Measurements from ENCODE around the gene CALHM5. TPM values are rescaled to one million over a fixed set of nuclear protein-coding genes. Genes with fewer than 3 reads are reported as not detected.

CALHM5 gene
- total and polyA plus RNA-seq, 2 of the 4 experiments (the other 2 are of a cell fraction) = 3.3 to 10.8 TPM

DNA sequence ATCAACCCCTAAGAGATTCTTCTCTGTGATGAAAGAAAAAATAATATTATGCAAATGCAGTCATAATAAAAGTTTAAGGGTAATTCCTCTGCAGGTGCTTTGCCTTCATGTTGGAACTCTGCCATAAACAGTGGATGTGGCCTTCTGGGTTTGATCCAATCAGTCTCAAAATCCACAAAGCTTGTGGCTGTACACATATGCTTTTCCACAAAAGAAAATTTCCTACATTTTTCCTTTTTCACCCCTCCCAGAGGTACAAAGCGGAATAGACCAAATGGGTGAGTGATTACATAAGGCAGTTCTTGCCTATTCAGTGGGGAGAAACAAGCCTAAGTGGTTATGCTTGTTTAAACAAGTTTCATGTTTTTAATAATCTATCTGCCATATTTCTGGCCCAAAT lies 16.7 kb downstream of the CALHM5 start:
- Histone ChIP-seq H4K91ac (ENCODE audit: insufficient read depth, low read depth, low read length) (no peak overlapping the region), H2BK20ac (ENCODE audit: low read depth, low read length) (no peak overlapping the region), H2AK5ac (ENCODE audit: low read depth, low read length) (no peak overlapping the region), H3K4me1 (ENCODE audit: control insufficient read depth, insufficient read depth, low read length) (peaks cover 12% of the 10 kb centered on the region), H3K4ac (ENCODE audit: low read depth, low read length) (no peak overlapping the region), H3K18ac (ENCODE audit: low read depth, low read length) (no peak overlapping the region), H3K9me1 (ENCODE audit: insufficient read depth, low read length) (peaks cover 12% of the 10 kb centered on the region), H3K27ac (ENCODE audit: insufficient read depth, low read length) (no peak overlapping the region), H3K9ac (ENCODE audit: low read depth, low read length) (no peak overlapping the region), H4K5ac (ENCODE audit: low read depth, low read length) (no peak overlapping the region), H3K79me1 (ENCODE audit: low read depth in 1 of 2, low read length in 2 of 2) (0 out of 4 replicates have a peak, but pooled peaks cover 0 to 3% of the 10 kb centered on the region in 2 experiments), H2AFZ (replicated peaks; ENCODE audit: low read length, poor library complexity) (no peak overlapping the region), H3K36me3 (ENCODE audit: control insufficient read depth, insufficient read depth, low read length) (no peaks in the 10 kb centered on the region), H3K9me3 (ENCODE audit: control insufficient read depth, insufficient read depth, low read length) (no peaks in the 10 kb centered on the region), H3K4me2 (ENCODE audit: low read depth, low read length) (no peak overlapping the region), H3K4me3 (ENCODE audit: insufficient read depth, low read depth, low read length) (no peak overlapping the region), H4K20me1 (ENCODE audit: insufficient read depth, low read length) (no peaks in the 10 kb centered on the region), H2AK9ac (replicated peaks; ENCODE audit: low read depth, low read length, poor library complexity) (no peak overlapping the region), H4K8ac (ENCODE audit: low read depth in 2 of 2, low read length in 2 of 2) (no peak overlapping the region), H2BK120ac (ENCODE audit: low read depth, low read length) (no peak overlapping the region), H3K23ac (ENCODE audit: low read depth, low read length) (no peak overlapping the region), H2BK5ac (ENCODE audit: low read depth, low read length, poor library complexity, severe bottlenecking) (no peak overlapping the region), H3K27me3 (ENCODE audit: control insufficient read depth, insufficient read depth, low read length) (no peaks in the 10 kb centered on the region), H3K56ac (ENCODE audit: extremely low read depth, insufficient read depth, low read length) (no peak overlapping the region), H2BK15ac (ENCODE audit: low read depth, low read length) (no peak overlapping the region), H3K14ac (replicated peaks; ENCODE audit: low read depth, low read length) (no peak overlapping the region)
- DNase-seq (no peak), ATAC-seq (ENCODE audit: low read depth) (no peak)
- ChIA-PET CTCF (interaction anchor here (0.7 kb wide), 1 partner anchor 33 kb away, joined by 3 read pairs; no protein-coding TSS in a partner anchor), POLR2A (ENCODE audit: unreplicated experiment) (no interaction called here)
- TF ChIP-seq, protein P1, sequence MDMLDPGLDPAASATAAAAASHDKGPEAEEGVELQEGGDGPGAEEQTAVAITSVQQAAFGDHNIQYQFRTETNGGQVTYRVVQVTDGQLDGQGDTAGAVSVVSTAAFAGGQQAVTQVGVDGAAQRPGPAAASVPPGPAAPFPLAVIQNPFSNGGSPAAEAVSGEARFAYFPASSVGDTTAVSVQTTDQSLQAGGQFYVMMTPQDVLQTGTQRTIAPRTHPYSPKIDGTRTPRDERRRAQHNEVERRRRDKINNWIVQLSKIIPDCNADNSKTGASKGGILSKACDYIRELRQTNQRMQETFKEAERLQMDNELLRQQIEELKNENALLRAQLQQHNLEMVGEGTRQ (IDR thresholded peaks at IDR 0.05; ENCODE audit: low read depth, low read length) = no peak
- TF ChIP-seq CHD1 (IDR thresholded peaks at IDR 0.05; ENCODE audit: low read depth, low read length) = no peak
- no peak for TF ChIP-seq SMC3 (IDR thresholded peaks at IDR 0.05; ENCODE audit: low read depth, low read length)
- TF ChIP-seq, protein P2, sequence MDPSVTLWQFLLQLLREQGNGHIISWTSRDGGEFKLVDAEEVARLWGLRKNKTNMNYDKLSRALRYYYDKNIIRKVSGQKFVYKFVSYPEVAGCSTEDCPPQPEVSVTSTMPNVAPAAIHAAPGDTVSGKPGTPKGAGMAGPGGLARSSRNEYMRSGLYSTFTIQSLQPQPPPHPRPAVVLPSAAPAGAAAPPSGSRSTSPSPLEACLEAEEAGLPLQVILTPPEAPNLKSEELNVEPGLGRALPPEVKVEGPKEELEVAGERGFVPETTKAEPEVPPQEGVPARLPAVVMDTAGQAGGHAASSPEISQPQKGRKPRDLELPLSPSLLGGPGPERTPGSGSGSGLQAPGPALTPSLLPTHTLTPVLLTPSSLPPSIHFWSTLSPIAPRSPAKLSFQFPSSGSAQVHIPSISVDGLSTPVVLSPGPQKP (IDR thresholded peaks at IDR 0.05; ENCODE audit: borderline replicate concordance, low read depth, low read length) = no peak
- no peak for TF ChIP-seq RAD21 (IDR thresholded peaks at IDR 0.05; ENCODE audit: low read length)
- TF ChIP-seq POLR2A (IDR thresholded peaks at IDR 0.05; ENCODE audit: low read depth, low read length) = no peak
- TF ChIP-seq RFX5 (IDR thresholded peaks at IDR 0.05; ENCODE audit: low read depth, low read length) = no peak
- TF ChIP-seq MXI1 (IDR thresholded peaks at IDR 0.05; ENCODE audit: borderline replicate concordance, low read depth, low read length) = no peak
- TF ChIP-seq BHLHE40 (IDR thresholded peaks at IDR 0.05; ENCODE audit: low read depth, low read length) = no peak
- TF ChIP-seq MAZ (IDR thresholded peaks at IDR 0.05; ENCODE audit: borderline replicate concordance, low read depth, low read length) = no peak
- TF ChIP-seq NFE2L2 (IDR thresholded peaks at IDR 0.05; ENCODE audit: low read depth, low read length) = no peak
- TF ChIP-seq FOS (IDR thresholded peaks at IDR 0.05; ENCODE audit: low read depth, low read length) = no peak
- TF ChIP-seq MAFK (IDR thresholded peaks at IDR 0.05; ENCODE audit: low read depth, low read length) = no peak
- TF ChIP-seq RCOR1 (IDR thresholded peaks at IDR 0.05; ENCODE audit: insufficient replicate concordance, low read length) = no peak
- TF ChIP-seq CEBPB (IDR thresholded peaks at IDR 0.05; ENCODE audit: low read depth, low read length) = no peak
- TF ChIP-seq, protein P3, sequence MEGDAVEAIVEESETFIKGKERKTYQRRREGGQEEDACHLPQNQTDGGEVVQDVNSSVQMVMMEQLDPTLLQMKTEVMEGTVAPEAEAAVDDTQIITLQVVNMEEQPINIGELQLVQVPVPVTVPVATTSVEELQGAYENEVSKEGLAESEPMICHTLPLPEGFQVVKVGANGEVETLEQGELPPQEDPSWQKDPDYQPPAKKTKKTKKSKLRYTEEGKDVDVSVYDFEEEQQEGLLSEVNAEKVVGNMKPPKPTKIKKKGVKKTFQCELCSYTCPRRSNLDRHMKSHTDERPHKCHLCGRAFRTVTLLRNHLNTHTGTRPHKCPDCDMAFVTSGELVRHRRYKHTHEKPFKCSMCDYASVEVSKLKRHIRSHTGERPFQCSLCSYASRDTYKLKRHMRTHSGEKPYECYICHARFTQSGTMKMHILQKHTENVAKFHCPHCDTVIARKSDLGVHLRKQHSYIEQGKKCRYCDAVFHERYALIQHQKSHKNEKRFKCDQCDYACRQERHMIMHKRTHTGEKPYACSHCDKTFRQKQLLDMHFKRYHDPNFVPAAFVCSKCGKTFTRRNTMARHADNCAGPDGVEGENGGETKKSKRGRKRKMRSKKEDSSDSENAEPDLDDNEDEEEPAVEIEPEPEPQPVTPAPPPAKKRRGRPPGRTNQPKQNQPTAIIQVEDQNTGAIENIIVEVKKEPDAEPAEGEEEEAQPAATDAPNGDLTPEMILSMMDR (conservative IDR thresholded peaks at IDR 0.05; ENCODE audit: low read depth, low read length) = no peak
- dilution Hi-C loops (cut with HindIII; ENCODE audit: low sequenced_read_pairs, unreplicated experiment) = no loop called here
- intact Hi-C loops (cut with micrococcal nuclease) = no loop called here
- in situ Hi-C loops (cut with MboI; ENCODE audit: low sequenced_read_pairs) = no loop called here
- no CpG with 5 or more reads among the region's 1 CpG for WGBS, 2 experiments (ENCODE audit: extremely low coverage in 2 of 2, insufficient read length in 1 of 2)
- BruUV-seq (replicated peaks) = no TSS peak
